SU-DHL-6 (cell line): Measurements from ENCODE around the gene SLC25A12.

Experiments
- H2AFZ ChIP-seq: fragments of 200-600 bp; sonication (generic); 2 replicates; pipeline ENCODE4 v1.6.1; 2014; ENCODE audit warnings: low read depth, mild to moderate bottlenecking, moderate library complexity, mixed read lengths, antibody characterized with exemption, low read length; ENCODE audit not compliant: severe bottlenecking
- H3F3A ChIP-seq: fragments of 200-600 bp; shearing (Covaris generic); 2 replicates; pipeline ENCODE4 v1.6.0; 2016; ENCODE audit warnings: antibody characterized with exemption, mild to moderate bottlenecking; ENCODE audit not compliant: insufficient read depth
- H3K27ac ChIP-seq: fragments of 200-600 bp; sonication (generic); 2 replicates; pipeline ENCODE4 v1.5.1; 2016; ENCODE audit warnings: low read depth, mild to moderate bottlenecking, low read length, moderate library complexity, mixed read lengths
- H3K27me3 ChIP-seq: fragments of 200-600 bp; sonication (generic), shearing (Covaris generic); 2 replicates; pipeline ENCODE4 v1.6.0; 2014; ENCODE audit warnings: mild to moderate bottlenecking, low read length
- H3K36me3 ChIP-seq: fragments of 200-600 bp; sonication (generic); 2 replicates; pipeline ENCODE4 v1.6.1; 2014; ENCODE audit warnings: mild to moderate bottlenecking, low read length, mixed read lengths
- H3K4me2 ChIP-seq: fragments of 300-600, 200-600 bp; shearing (Covaris generic), sonication (generic); 2 replicates; pipeline ENCODE4 v1.6.0; 2014; ENCODE audit warnings: low read length, low read depth, mild to moderate bottlenecking; ENCODE audit not compliant: poor library complexity, severe bottlenecking
- H3K4me3 ChIP-seq: fragments of 200-600 bp; sonication (generic); 2 replicates; pipeline ENCODE4 v1.5.1; 2014; ENCODE audit warnings: antibody characterized with exemption, low read length, mild to moderate bottlenecking, mixed read lengths; ENCODE audit not compliant: insufficient read depth, poor library complexity, severe bottlenecking
- H3K79me2 ChIP-seq: fragments of 200-600 bp; sonication (generic); 2 replicates; pipeline ENCODE4 v1.6.1; 2014; ENCODE audit warnings: mild to moderate bottlenecking, low read length, moderate library complexity; ENCODE audit not compliant: insufficient read depth
- H3K9ac ChIP-seq: fragments of 200-600 bp; sonication (generic); 2 replicates; pipeline ENCODE4 v1.7.0; 2014; ENCODE audit warnings: mild to moderate bottlenecking, low read length
- H3K9me2 ChIP-seq: fragments of 200-600 bp; sonication (generic); replicated peaks from 2 replicates; pipeline ENCODE4 v1.6.1; 2014; ENCODE audit warnings: low read length; ENCODE audit not compliant: insufficient read depth
- H3K9me3 ChIP-seq: fragments of 200-600 bp; sonication (generic); 2 replicates; pipeline ENCODE4 v1.6.1; 2014; ENCODE audit warnings: low read length, mixed read lengths; ENCODE audit not compliant: insufficient read depth
- H4K20me1 ChIP-seq: fragments of 200-600 bp; sonication (generic); 2 replicates; pipeline ENCODE4 v1.6.1; 2014; ENCODE audit warnings: low read depth, mild to moderate bottlenecking, antibody characterized with exemption, low read length, moderate library complexity, mixed read lengths
- EZH2phosphoT487 ChIP-seq: fragments of 200-600 bp; sonication (generic), shearing (Covaris generic); conservative IDR thresholded peaks from 2 replicates; pipeline ENCODE4 v1.6.1; 2018; ENCODE audit warnings: mild to moderate bottlenecking, antibody characterized with exemption, low read length, moderate library complexity, mixed read lengths
- TF ChIP-seq, protein P1 (sequence below): fragments of 200-600 bp; sonication (generic); IDR thresholded peaks from one replicate; pipeline ENCODE4 v1.5.1; 2017; ENCODE audit warnings: antibody characterized with exemption, mild to moderate bottlenecking, low read length, moderate library complexity; ENCODE audit not compliant: insufficient read depth, poor library complexity, severe bottlenecking

SLC25A12 gene

DNA sequence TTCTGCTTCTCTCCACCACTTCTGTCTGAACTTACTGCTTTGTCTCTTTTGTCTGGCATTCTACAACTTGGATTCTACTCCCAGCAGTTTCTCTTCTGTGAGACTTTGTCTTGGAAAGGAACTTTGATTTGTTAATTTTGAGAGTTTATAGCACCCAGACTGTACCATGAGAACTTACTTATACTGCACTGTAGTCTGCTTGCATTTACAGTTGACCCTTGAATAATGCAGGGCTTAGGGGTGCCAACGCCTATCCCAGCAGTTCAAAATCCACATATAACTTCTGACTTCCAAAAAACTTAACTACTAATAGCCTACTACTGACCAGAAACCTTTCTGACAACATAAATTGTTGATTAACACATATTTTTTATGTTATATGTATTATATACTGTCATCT lies 151.3 kb downstream of the SLC25A12 start:
- H3K9me2 ChIP-seq: no peaks in the 10 kb centered on the region
- H3K27ac ChIP-seq: no peak overlapping the region
- no peak overlapping the region for H3K4me3 ChIP-seq
- no peaks in the 10 kb centered on the region for H3K27me3 ChIP-seq
- H3K79me2 ChIP-seq: no peaks in the 10 kb centered on the region
- no peak overlapping the region for H3K4me2 ChIP-seq
- no peaks in the 10 kb centered on the region for H3K9me3 ChIP-seq
- TF ChIP-seq EZH2phosphoT487: no peak
- TF ChIP-seq, protein P1, sequence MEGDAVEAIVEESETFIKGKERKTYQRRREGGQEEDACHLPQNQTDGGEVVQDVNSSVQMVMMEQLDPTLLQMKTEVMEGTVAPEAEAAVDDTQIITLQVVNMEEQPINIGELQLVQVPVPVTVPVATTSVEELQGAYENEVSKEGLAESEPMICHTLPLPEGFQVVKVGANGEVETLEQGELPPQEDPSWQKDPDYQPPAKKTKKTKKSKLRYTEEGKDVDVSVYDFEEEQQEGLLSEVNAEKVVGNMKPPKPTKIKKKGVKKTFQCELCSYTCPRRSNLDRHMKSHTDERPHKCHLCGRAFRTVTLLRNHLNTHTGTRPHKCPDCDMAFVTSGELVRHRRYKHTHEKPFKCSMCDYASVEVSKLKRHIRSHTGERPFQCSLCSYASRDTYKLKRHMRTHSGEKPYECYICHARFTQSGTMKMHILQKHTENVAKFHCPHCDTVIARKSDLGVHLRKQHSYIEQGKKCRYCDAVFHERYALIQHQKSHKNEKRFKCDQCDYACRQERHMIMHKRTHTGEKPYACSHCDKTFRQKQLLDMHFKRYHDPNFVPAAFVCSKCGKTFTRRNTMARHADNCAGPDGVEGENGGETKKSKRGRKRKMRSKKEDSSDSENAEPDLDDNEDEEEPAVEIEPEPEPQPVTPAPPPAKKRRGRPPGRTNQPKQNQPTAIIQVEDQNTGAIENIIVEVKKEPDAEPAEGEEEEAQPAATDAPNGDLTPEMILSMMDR: no peak
- no peak overlapping the region for H3K9ac ChIP-seq
- H4K20me1 ChIP-seq: no peaks in the 10 kb centered on the region
- no peak overlapping the region for H2AFZ ChIP-seq
- H3K36me3 ChIP-seq: peaks cover 31% of the 10 kb centered on the region; the same call in 1 of the 2 replicates
- 0 out of 2 replicates have a peak, but pooled peaks cover 3% of the 10 kb centered on the region for H3F3A ChIP-seq

DNA sequence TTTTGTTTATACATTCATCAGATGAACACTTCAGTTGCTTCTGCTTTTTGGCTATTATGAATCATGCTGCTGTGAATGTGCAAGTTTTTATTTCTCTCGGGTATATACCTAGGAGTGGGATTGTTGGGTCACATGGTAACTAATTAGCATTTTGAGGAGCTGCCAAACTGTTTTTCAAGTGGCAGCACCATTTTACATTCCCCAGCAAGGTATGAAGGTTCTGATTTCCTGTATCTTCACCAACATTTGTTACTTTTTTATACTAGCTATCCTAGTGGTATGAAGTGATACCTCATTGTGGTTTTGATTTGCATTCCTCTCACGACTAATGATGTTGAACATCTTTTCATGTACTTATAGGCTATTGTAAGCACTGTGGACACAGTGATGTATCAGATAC lies 152.9 kb downstream of the SLC25A12 start:
- no peak overlapping the region for H3K4me3 ChIP-seq
- no peaks in the 10 kb centered on the region for H3K9me3 ChIP-seq
- no peak overlapping the region for H3K27ac ChIP-seq
- 0 out of 2 replicates have a peak, but pooled peaks cover 3% of the 10 kb centered on the region for H3F3A ChIP-seq
- H3K4me2 ChIP-seq: no peak overlapping the region
- H3K36me3 ChIP-seq: peaks cover 28% of the 10 kb centered on the region; the same call in 1 of the 2 replicates
- no peak overlapping the region for H2AFZ ChIP-seq
- TF ChIP-seq, protein P1: no peak
- TF ChIP-seq EZH2phosphoT487: no peak
- H3K79me2 ChIP-seq: no peaks in the 10 kb centered on the region
- no peak overlapping the region for H3K9ac ChIP-seq
- no peaks in the 10 kb centered on the region for H4K20me1 ChIP-seq
- no peaks in the 10 kb centered on the region for H3K27me3 ChIP-seq
- no peaks in the 10 kb centered on the region for H3K9me2 ChIP-seq

DNA sequence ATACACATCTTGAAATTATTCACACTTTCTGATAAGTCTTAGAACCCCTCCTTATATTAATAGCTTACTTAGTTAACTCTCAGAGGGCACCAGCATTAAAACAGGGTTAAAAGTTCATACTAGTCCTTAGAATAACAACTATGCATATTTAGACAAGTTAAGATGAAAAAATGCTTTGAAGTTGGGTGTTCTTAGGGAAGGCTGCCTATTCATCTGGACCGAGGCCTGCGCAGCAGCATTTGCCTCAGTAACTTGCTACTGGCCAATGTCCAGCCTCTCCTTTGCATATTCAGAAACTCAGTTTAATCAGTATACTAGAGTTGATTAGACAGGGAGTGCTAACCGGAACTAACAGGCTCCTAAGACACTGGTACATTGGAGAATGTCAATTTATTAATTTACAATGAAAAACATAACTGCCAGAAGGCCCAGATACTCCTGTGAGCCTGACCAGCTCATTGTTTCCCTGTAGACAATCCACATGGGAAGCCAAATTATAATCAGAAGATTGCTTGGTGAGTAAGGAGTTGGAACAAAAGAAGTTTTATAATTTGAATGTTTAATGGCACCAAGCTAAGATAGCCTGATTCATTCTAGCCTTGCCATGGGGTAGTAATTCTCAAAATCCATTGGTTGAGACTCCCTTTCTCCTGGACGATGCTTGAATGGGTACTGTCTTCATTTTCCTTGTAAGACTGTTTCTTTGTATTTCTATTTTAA lies 157.9 kb downstream of the SLC25A12 start:
- Histone ChIP-seq H3K9me2 (no peaks in the 10 kb centered on the region), H3F3A (0 out of 2 replicates have a peak, but pooled peaks cover 3% of the 10 kb centered on the region), H3K36me3 (peaks cover 4% of the 10 kb centered on the region; the same call in 1 of the 2 replicates), H3K27ac (no peak overlapping the region), H3K4me3 (no peak overlapping the region), H2AFZ (no peak overlapping the region), H3K9ac (no peak overlapping the region), H3K79me2 (no peaks in the 10 kb centered on the region), H3K4me2 (no peak overlapping the region), H3K9me3 (no peaks in the 10 kb centered on the region), H4K20me1 (no peaks in the 10 kb centered on the region), H3K27me3 (no peaks in the 10 kb centered on the region)
- no peak for TF ChIP-seq EZH2phosphoT487
- TF ChIP-seq, protein P1: no peak
